HG02588 (cell line): ENCODE results near the gene TRIM65.
"Not testable (repeated sequence)": the region's sequence is repeated elsewhere in the genome, so short reads cannot be mapped to it uniquely, and the experiment has no call there.

Experiments used
- ATAC-seq: cut with Tn5 transposase; IDR thresholded peaks from one replicate; pipeline ENCODE4 v1.9.1; 2021; ENCODE audit warnings: mild to moderate bottlenecking, moderate library complexity; ENCODE audit not compliant: unreplicated experiment

Gene TRIM65

GRCh38 chr17:75876190-75876937, 20.4 kb downstream of the TRIM65 start:
- no peak for ATAC-seq

- ATAC-seq: no peak
Measured at GRCh38 chr17:75875940-75876189, 20.9 kb downstream of the TRIM65 start.

- no peak for ATAC-seq
Measured at GRCh38 chr17:75875182-75875939, 21.4 kb downstream of the TRIM65 start.

GRCh38 chr17:75874323-75875181, 22.2 kb downstream of the TRIM65 start:
- no peak for ATAC-seq

- no peak for ATAC-seq
Measured at GRCh38 chr17:75873587-75874322, 23.0 kb downstream of the TRIM65 start.

- no peak for ATAC-seq
Measured at GRCh38 chr17:75872434-75873351, 24.1 kb downstream of the TRIM65 start.

GRCh38 chr17:75870228-75870627, 26.5 kb downstream of the TRIM65 start:
- not testable (repeated sequence) for ATAC-seq

- ATAC-seq: no peak
Measured at GRCh38 chr17:75869282-75870141, 27.2 kb downstream of the TRIM65 start.

GRCh38 chr17:75868730-75869281, 27.9 kb downstream of the TRIM65 start:
- not testable (repeated sequence) for ATAC-seq

- ATAC-seq: not testable (repeated sequence)
Measured at GRCh38 chr17:75865404-75866188, 31.2 kb downstream of the TRIM65 start.

- ATAC-seq: not testable (repeated sequence)
Measured at GRCh38 chr17:75864887-75865286, 31.9 kb downstream of the TRIM65 start.

- ATAC-seq: peak; percentile 87
Measured at GRCh38 chr17:75864448-75864871, 32.3 kb downstream of the TRIM65 start.

GRCh38 chr17:75861927-75862317, 34.8 kb downstream of the TRIM65 start:
- no peak for ATAC-seq

GRCh38 chr17:75859358-75859757, 37.4 kb downstream of the TRIM65 start:
- not testable (repeated sequence) for ATAC-seq

- no peak for ATAC-seq
Measured at GRCh38 chr17:75856062-75856756, 40.5 kb downstream of the TRIM65 start.

GRCh38 chr17:75855310-75856061, 41.3 kb downstream of the TRIM65 start, which contains the start of gene WBP2:
TSS of gene WBP2 (minus strand) at chr17:75855335. CDS start at chr17:75855297, 38 bp downstream.
- peak; percentile 85 for ATAC-seq
